IMR-90 (cell line): ENCODE results near the gene FTO. TPM values are rescaled to one million over a fixed set of nuclear protein-coding genes. Genes with fewer than 3 reads are reported as not detected.

ENCODE experiments used
- ATAC-seq: fragments of 200-7000 bp; cut with Tn5 transposase; 2 replicates; pipeline ENCODE4 v1.9.1; 2020; ENCODE audit warnings: low read depth, mild to moderate bottlenecking, moderate library complexity
- BruUV-seq: library from RNA; stranded (reverse); fragments of 400-500 nt; replicated peaks from 2 replicates; lab custom pipeline; 2021; lab: Mats Ljungman, UMichigan
- CTCF ChIA-PET: fragments of 300-600 bp; formaldehyde crosslinking; extraction: SDS; loops from one replicate; lab custom pipeline; 2021; ENCODE audit warnings: antibody characterized with exemption; lab: Yijun Ruan, JAX
- POLR2A ChIA-PET: fragments of 300-600 bp; sonication (Branson Sonifier 250); formaldehyde crosslinking; loops from one replicate; lab custom pipeline; 2022; ENCODE audit warnings: antibody characterized with exemption; ENCODE audit not compliant: unreplicated experiment; lab: Charles Lee
- DNase-seq: peaks from one replicate; pipeline ENCODE4 v3.0.0; 2013
- H2AFZ ChIP-seq: replicated peaks from 2 replicates; pipeline ENCODE3; 2013; ENCODE audit warnings: low read length, mild to moderate bottlenecking; ENCODE audit not compliant: poor library complexity
- H2AK5ac ChIP-seq: 2 replicates; pipeline ENCODE4 v1.6.1; 2013; ENCODE audit warnings: low read depth, low read length, inconsistent platforms
- H2AK9ac ChIP-seq: replicated peaks from 2 replicates; pipeline ENCODE3; 2013; ENCODE audit warnings: mild to moderate bottlenecking, low read depth, low read length, moderate library complexity; ENCODE audit not compliant: poor library complexity
- H2BK120ac ChIP-seq: 2 replicates; pipeline ENCODE4 v1.6.1; 2013; ENCODE audit warnings: low read depth, low read length, inconsistent platforms
- H2BK15ac ChIP-seq: 3 replicates; pipeline ENCODE4 v1.6.1; 2013; ENCODE audit warnings: low read depth, low read length, inconsistent platforms
- H2BK20ac ChIP-seq: 2 replicates; pipeline ENCODE4 v1.6.1; 2013; ENCODE audit warnings: low read depth, mild to moderate bottlenecking, inconsistent platforms, low read length, moderate library complexity
- H2BK5ac ChIP-seq: 2 replicates; pipeline ENCODE4 v1.6.1; 2013; ENCODE audit warnings: mild to moderate bottlenecking, low read depth, low read length, inconsistent platforms; ENCODE audit not compliant: poor library complexity, severe bottlenecking
- H3K14ac ChIP-seq: replicated peaks from 2 replicates; pipeline ENCODE4 v1.6.1; 2013; ENCODE audit warnings: low read depth, low read length, inconsistent platforms
- H3K18ac ChIP-seq: 2 replicates; pipeline ENCODE4 v1.6.1; 2013; ENCODE audit warnings: low read depth, low read length, control low read depth
- H3K23ac ChIP-seq: 2 replicates; pipeline ENCODE4 v1.6.1; 2013; ENCODE audit warnings: low read depth, low read length, inconsistent platforms
- H3K27ac ChIP-seq: 2 replicates; pipeline ENCODE4 v1.5.1; 2013; ENCODE audit warnings: mild to moderate bottlenecking, control low read depth, low read length; ENCODE audit not compliant: insufficient read depth
- H3K27me3 ChIP-seq: 2 replicates; pipeline ENCODE4 v1.6.1; 2013; ENCODE audit warnings: low read length; ENCODE audit not compliant: control insufficient read depth, insufficient read depth
- H3K36me3 ChIP-seq: 2 replicates; pipeline ENCODE4 v1.6.1; 2013; ENCODE audit warnings: low read length, mixed read lengths; ENCODE audit not compliant: control insufficient read depth, insufficient read depth
- H3K4ac ChIP-seq: 2 replicates; pipeline ENCODE4 v1.6.1; 2013; ENCODE audit warnings: low read depth, low read length, inconsistent platforms
- H3K4me1 ChIP-seq: 2 replicates; pipeline ENCODE4 v1.6.1; 2013; ENCODE audit warnings: low read length, mixed read lengths; ENCODE audit not compliant: control insufficient read depth, insufficient read depth
- H3K4me2 ChIP-seq: 2 replicates; pipeline ENCODE4 v1.6.1; 2013; ENCODE audit warnings: low read depth, mild to moderate bottlenecking, control low read depth, low read length, moderate library complexity
- H3K4me3 ChIP-seq: 2 replicates; pipeline ENCODE4 v1.5.1; 2013; ENCODE audit warnings: low read depth, mild to moderate bottlenecking, control low read depth, low read length, moderate library complexity; ENCODE audit not compliant: insufficient read depth
- H3K56ac ChIP-seq: 2 replicates; pipeline ENCODE4 v1.6.1; 2013; ENCODE audit warnings: low read length, inconsistent platforms; ENCODE audit not compliant: insufficient read depth; ENCODE audit errors: extremely low read depth
- H3K79me1 ChIP-seq, 2 experiments: 2 replicates each; pipeline ENCODE4 v1.6.1; 2013; ENCODE audit warnings: low read length in 2 of 2, inconsistent platforms in 1 of 2, low read depth in 1 of 2
- H3K9ac ChIP-seq: 2 replicates; pipeline ENCODE4 v1.6.1; 2013; ENCODE audit warnings: low read depth, low read length, control low read depth
- H3K9me1 ChIP-seq: 2 replicates; pipeline ENCODE4 v1.6.1; 2013; ENCODE audit warnings: low read length, inconsistent platforms; ENCODE audit not compliant: insufficient read depth
- H3K9me3 ChIP-seq: 2 replicates; pipeline ENCODE4 v1.6.1; 2013; ENCODE audit warnings: low read length; ENCODE audit not compliant: control insufficient read depth, insufficient read depth
- H4K20me1 ChIP-seq: 2 replicates; pipeline ENCODE4 v1.6.1; 2013; ENCODE audit warnings: low read length, inconsistent platforms; ENCODE audit not compliant: insufficient read depth
- H4K5ac ChIP-seq: 2 replicates; pipeline ENCODE4 v1.6.1; 2013; ENCODE audit warnings: mild to moderate bottlenecking, low read depth, low read length, control low read depth
- H4K8ac ChIP-seq, 2 experiments: 2 replicates each; pipeline ENCODE4 v1.6.1; 2013; ENCODE audit warnings: low read depth in 2 of 2, low read length in 2 of 2, control low read depth in 1 of 2, inconsistent platforms in 1 of 2
- H4K91ac ChIP-seq: 2 replicates; pipeline ENCODE4 v1.6.1; 2013; ENCODE audit warnings: low read depth, low read length, inconsistent platforms; ENCODE audit not compliant: insufficient read depth
- BHLHE40 ChIP-seq: fragments of 150-350 bp; IDR thresholded peaks from 2 replicates; pipeline ENCODE4 v1.6.1; 2016; ENCODE audit warnings: mild to moderate bottlenecking, low read depth, low read length
- CEBPB ChIP-seq: IDR thresholded peaks from 2 replicates; pipeline ENCODE4 v1.6.1; 2012; ENCODE audit warnings: low read depth, low read length, improper control_type of control experiment
- CHD1 ChIP-seq: IDR thresholded peaks from 2 replicates; pipeline ENCODE4 v1.6.1; 2012; ENCODE audit warnings: low read depth, low read length, improper control_type of control experiment
- FOS ChIP-seq: fragments of 150-350 bp; IDR thresholded peaks from 2 replicates; pipeline ENCODE4 v1.6.1; 2016; ENCODE audit warnings: low read depth, low read length
- MAFK ChIP-seq: IDR thresholded peaks from 2 replicates; pipeline ENCODE4 v1.6.1; 2012; ENCODE audit warnings: low read depth, low read length, improper control_type of control experiment
- MAZ ChIP-seq: IDR thresholded peaks from 2 replicates; pipeline ENCODE4 v1.6.1; 2012; ENCODE audit warnings: low read depth, mild to moderate bottlenecking, low read length, improper control_type of control experiment, moderate library complexity, borderline replicate concordance
- MXI1 ChIP-seq: IDR thresholded peaks from 2 replicates; pipeline ENCODE4 v1.6.1; 2012; ENCODE audit warnings: low read depth, mild to moderate bottlenecking, low read length, moderate library complexity, borderline replicate concordance
- NFE2L2 ChIP-seq: fragments of 150-350 bp; IDR thresholded peaks from 2 replicates; pipeline ENCODE4 v1.6.1; 2016; ENCODE audit warnings: low read depth, mild to moderate bottlenecking, low read length
- POLR2A ChIP-seq: IDR thresholded peaks from 2 replicates; pipeline ENCODE4 v1.6.1; 2012; ENCODE audit warnings: mild to moderate bottlenecking, low read depth, low read length
- RAD21 ChIP-seq: IDR thresholded peaks from 2 replicates; pipeline ENCODE4 v1.6.1; 2012; ENCODE audit warnings: low read length, improper control_type of control experiment
- RCOR1 ChIP-seq: IDR thresholded peaks from 2 replicates; pipeline ENCODE4 v1.6.1; 2012; ENCODE audit warnings: mild to moderate bottlenecking, low read length, improper control_type of control experiment; ENCODE audit not compliant: insufficient replicate concordance
- RFX5 ChIP-seq: IDR thresholded peaks from 2 replicates; pipeline ENCODE4 v1.8.0; 2012; ENCODE audit warnings: low read depth, mild to moderate bottlenecking, low read length, moderate library complexity
- SMC3 ChIP-seq: fragments of 150-350 bp; IDR thresholded peaks from 2 replicates; pipeline ENCODE4 v1.6.1; 2016; ENCODE audit warnings: low read depth, mild to moderate bottlenecking, antibody characterized with exemption, low read length, moderate library complexity
- WGBS, 2 experiments: methylation state at CpG; one replicate each; pipeline versions ENCODE4 v1.1.5 to v1.1.7; 2013; ENCODE audit warnings: missing lambda C conversion rate in 2 of 2; ENCODE audit not compliant: insufficient read length in 1 of 2; ENCODE audit errors: extremely low coverage in 2 of 2; 5-methylcytosine and 5-hydroxymethylcytosine counted together
- dilution Hi-C: fragments of 300-500 bp; cut with HindIII; formaldehyde crosslinking; loops from one replicate; pipeline ENCODE4 v1.14.3; 2018; ENCODE audit warnings: low sequenced_read_pairs; ENCODE audit not compliant: unreplicated experiment
- in situ Hi-C: fragments of 300-500 bp; cut with MboI; formaldehyde crosslinking; loops from 3 replicates; pipeline ENCODE4 v1.14.3; 2019; ENCODE audit warnings: low sequenced_read_pairs, inconsistent platforms, mixed read lengths
- intact Hi-C: fragments of 100-400 bp; cut with micrococcal nuclease; formaldehyde crosslinking; loops from 2 replicates; pipeline ENCODE4 v1.10.0; 2022
- polyA plus RNA-seq, 3 experiments: library from polyadenylated mRNA; depleted of rRNA; stranded (reverse); fragments of >200 nt; gene quantifications; 2 replicates each; pipeline ENCODE4 v1.2.3, GENCODE V29; 2012; ENCODE audit warnings: low replicate concordance in 1 of 3
- total RNA-seq: library from RNA; depleted of rRNA; stranded (reverse); fragments of >200 nt; gene quantifications from 2 replicates; pipeline ENCODE4 v1.2.3, GENCODE V29; 2012
- TF ChIP-seq, protein P1 (sequence below): fragments of 150-350 bp; IDR thresholded peaks from 2 replicates; pipeline ENCODE4 v1.6.1; 2017; ENCODE audit warnings: mild to moderate bottlenecking, antibody characterized with exemption, low read length, low read depth
- TF ChIP-seq, protein P2 (sequence below): conservative IDR thresholded peaks from 2 replicates; pipeline ENCODE4 v1.5.1; 2012; ENCODE audit warnings: mild to moderate bottlenecking, low read depth, low read length, improper control_type of control experiment
- TF ChIP-seq, protein P3 (sequence below): fragments of 150-350 bp; IDR thresholded peaks from 2 replicates; pipeline ENCODE4 v1.6.1; 2016; ENCODE audit warnings: low read depth, mild to moderate bottlenecking, low read length, moderate library complexity, borderline replicate concordance

Gene FTO
- total and polyA plus RNA-seq, 2 of the 4 experiments (the other 2 are of a cell fraction), result 70.3 to 132 TPM

DNA sequence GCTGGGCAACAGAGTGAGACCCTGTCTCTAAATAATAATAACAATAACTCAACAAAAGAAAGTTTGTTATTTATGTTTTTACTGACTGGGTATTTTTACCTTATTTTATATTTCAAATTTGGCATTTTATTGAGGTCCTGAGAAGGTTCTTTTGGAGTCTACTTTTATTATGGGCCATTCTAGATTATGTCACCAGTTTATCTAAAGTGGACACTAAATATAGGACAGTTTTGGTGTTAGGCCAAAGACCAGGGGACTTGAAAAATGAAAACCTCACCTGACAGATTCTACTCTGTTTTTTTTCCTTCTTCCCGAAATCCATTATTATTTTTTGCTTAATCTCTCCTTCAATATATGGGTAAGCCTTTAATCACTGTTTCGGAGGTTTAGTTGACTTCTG is 8.1 kb downstream of the FTO start:
- Histone ChIP-seq H4K8ac (no peak overlapping the region), H3K9me3 (no peaks in the 10 kb centered on the region), H2BK15ac (no peak overlapping the region), H3K27me3 (no peaks in the 10 kb centered on the region), H2AFZ (no peak overlapping the region), H3K79me1 (peaks cover 17 to 54% of the 10 kb centered on the region in 2 experiments), H3K27ac (no peak overlapping the region), H2BK120ac (no peak overlapping the region), H3K9ac (no peak overlapping the region), H4K20me1 (peaks cover 18% of the 10 kb centered on the region; the same call in 1 of the 2 replicates), H3K9me1 (0 out of 2 replicates have a peak, but pooled peaks cover 2% of the 10 kb centered on the region), H4K5ac (no peak overlapping the region), H2AK5ac (no peak overlapping the region), H3K14ac (no peak overlapping the region), H3K4me1 (0 out of 2 replicates have a peak, but pooled peaks cover 2% of the 10 kb centered on the region), H3K23ac (no peak overlapping the region), H2BK20ac (no peak overlapping the region), H3K56ac (no peak overlapping the region), H4K91ac (no peak overlapping the region), H3K36me3 (0 out of 2 replicates have a peak, but pooled peaks cover under 1% of the 10 kb centered on the region), H2BK5ac (no peak overlapping the region), H3K18ac (no peak overlapping the region), H2AK9ac (no peak overlapping the region), H3K4me3 (no peak overlapping the region), H3K4me2 (no peak overlapping the region), H3K4ac (no peak overlapping the region)
- BruUV-seq, result no TSS peak
- no peak for DNase-seq
- WGBS, 2 experiments, result no CpG with 5 or more reads among the region's 2 CpGs
- ChIA-PET POLR2A (no interaction called here), CTCF (no interaction called here)
- intact Hi-C loops (no loop called here), dilution Hi-C loops (no loop called here), in situ Hi-C loops (loop anchor here (5.0 kb wide), 1 partner anchor 50 kb away; no protein-coding TSS in a partner anchor)
- TF ChIP-seq, protein P1, sequence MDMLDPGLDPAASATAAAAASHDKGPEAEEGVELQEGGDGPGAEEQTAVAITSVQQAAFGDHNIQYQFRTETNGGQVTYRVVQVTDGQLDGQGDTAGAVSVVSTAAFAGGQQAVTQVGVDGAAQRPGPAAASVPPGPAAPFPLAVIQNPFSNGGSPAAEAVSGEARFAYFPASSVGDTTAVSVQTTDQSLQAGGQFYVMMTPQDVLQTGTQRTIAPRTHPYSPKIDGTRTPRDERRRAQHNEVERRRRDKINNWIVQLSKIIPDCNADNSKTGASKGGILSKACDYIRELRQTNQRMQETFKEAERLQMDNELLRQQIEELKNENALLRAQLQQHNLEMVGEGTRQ, result no peak
- TF ChIP-seq NFE2L2 (no peak), FOS (no peak), SMC3 (no peak), MXI1 (no peak), POLR2A (no peak), CEBPB (no peak), RCOR1 (no peak), RAD21 (no peak), BHLHE40 (no peak), MAZ (no peak), MAFK (no peak), RFX5 (no peak), CHD1 (no peak)
- TF ChIP-seq, protein P2, sequence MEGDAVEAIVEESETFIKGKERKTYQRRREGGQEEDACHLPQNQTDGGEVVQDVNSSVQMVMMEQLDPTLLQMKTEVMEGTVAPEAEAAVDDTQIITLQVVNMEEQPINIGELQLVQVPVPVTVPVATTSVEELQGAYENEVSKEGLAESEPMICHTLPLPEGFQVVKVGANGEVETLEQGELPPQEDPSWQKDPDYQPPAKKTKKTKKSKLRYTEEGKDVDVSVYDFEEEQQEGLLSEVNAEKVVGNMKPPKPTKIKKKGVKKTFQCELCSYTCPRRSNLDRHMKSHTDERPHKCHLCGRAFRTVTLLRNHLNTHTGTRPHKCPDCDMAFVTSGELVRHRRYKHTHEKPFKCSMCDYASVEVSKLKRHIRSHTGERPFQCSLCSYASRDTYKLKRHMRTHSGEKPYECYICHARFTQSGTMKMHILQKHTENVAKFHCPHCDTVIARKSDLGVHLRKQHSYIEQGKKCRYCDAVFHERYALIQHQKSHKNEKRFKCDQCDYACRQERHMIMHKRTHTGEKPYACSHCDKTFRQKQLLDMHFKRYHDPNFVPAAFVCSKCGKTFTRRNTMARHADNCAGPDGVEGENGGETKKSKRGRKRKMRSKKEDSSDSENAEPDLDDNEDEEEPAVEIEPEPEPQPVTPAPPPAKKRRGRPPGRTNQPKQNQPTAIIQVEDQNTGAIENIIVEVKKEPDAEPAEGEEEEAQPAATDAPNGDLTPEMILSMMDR, result no peak
- TF ChIP-seq, protein P3, sequence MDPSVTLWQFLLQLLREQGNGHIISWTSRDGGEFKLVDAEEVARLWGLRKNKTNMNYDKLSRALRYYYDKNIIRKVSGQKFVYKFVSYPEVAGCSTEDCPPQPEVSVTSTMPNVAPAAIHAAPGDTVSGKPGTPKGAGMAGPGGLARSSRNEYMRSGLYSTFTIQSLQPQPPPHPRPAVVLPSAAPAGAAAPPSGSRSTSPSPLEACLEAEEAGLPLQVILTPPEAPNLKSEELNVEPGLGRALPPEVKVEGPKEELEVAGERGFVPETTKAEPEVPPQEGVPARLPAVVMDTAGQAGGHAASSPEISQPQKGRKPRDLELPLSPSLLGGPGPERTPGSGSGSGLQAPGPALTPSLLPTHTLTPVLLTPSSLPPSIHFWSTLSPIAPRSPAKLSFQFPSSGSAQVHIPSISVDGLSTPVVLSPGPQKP, result no peak
- ATAC-seq, result no peak
